Stimulated activated naive B cell treated with anti-CD40 and anti-IgM and Interleukin-4, amounts not matched to agents 10 μg/mL and 1 μg/mL and 100 μg/mL, for 72 hours (primary cell): Measurements from ENCODE around the gene KIAA1217.
"Not testable (repeated sequence)": the region's sequence is repeated elsewhere in the genome, so short reads cannot be mapped to it uniquely, and the experiment has no call there.

ENCODE experiments used
- ATAC-seq, 2 donors: fragments of 150-1000 bp; cut with Tn5 transposase; replicated peaks; 2 replicates each; pipeline ENCODE4 v1.10.0; 2021; ENCODE audit warnings: moderate library complexity in 1 of 2
- DNase-seq: peaks from one replicate; pipeline ENCODE4 v3.0.0; 2021
- H3K27ac Mint-ChIP-seq: one replicate; pipeline ENCODE4 v1.8.0; 2022; ENCODE audit warnings: mild to moderate bottlenecking, mixed read lengths
- H3K27me3 Mint-ChIP-seq, 2 donors: one replicate each; pipeline ENCODE4 v1.8.0; 2022; ENCODE audit warnings: mixed read lengths in 2 of 2
- H3K36me3 Mint-ChIP-seq, 2 donors: one replicate each; pipeline ENCODE4 v1.8.0; 2022; ENCODE audit warnings: mixed read lengths in 2 of 2, mild to moderate bottlenecking in 1 of 2
- H3K4me1 Mint-ChIP-seq, 2 donors: one replicate each; pipeline ENCODE4 v1.8.0; 2022; ENCODE audit warnings: mixed read lengths in 2 of 2, mild to moderate bottlenecking in 1 of 2
- H3K4me3 Mint-ChIP-seq, 2 donors: one replicate each; pipeline ENCODE4 v1.8.0; 2022; ENCODE audit warnings: mild to moderate bottlenecking in 2 of 2, mixed read lengths in 2 of 2, moderate library complexity in 1 of 2
- H3K9me3 Mint-ChIP-seq, 2 donors: one replicate each; pipeline ENCODE4 v1.8.0; 2022; ENCODE audit warnings: mixed read lengths in 2 of 2, mild to moderate bottlenecking in 1 of 2

The KIAA1217 gene

GRCh38 chr10:24340883-24341282 lies 131.9 kb downstream of the KIAA1217 start:
- H3K4me3 Mint-ChIP-seq: no peak overlapping the region
- H3K9me3 Mint-ChIP-seq: peaks cover 0 to 3% of the 10 kb centered on the region in 2 donors
- ATAC-seq: no peak
- peaks cover 0 to 4% of the 10 kb centered on the region in 2 donors for H3K27me3 Mint-ChIP-seq
- no peaks in the 10 kb centered on the region for H3K4me1 Mint-ChIP-seq
- H3K36me3 Mint-ChIP-seq: no peaks in the 10 kb centered on the region
- no peak for DNase-seq
- no peak overlapping the region for H3K27ac Mint-ChIP-seq

- H3K4me1 Mint-ChIP-seq: no peaks in the 10 kb centered on the region
- no peak overlapping the region for H3K4me3 Mint-ChIP-seq
- DNase-seq (no peak), ATAC-seq (no peak)
- peaks cover 0 to 4% of the 10 kb centered on the region in 2 donors for H3K27me3 Mint-ChIP-seq
- peaks cover 0 to 3% of the 10 kb centered on the region in 2 donors for H3K9me3 Mint-ChIP-seq
- no peaks in the 10 kb centered on the region for H3K36me3 Mint-ChIP-seq
- no peak overlapping the region for H3K27ac Mint-ChIP-seq
These were observed 132.4 kb downstream of the KIAA1217 start for GRCh38 chr10:24341371-24341770.

GRCh38 chr10:24341897-24342296 lies 133.0 kb downstream of the KIAA1217 start:
- no peak overlapping the region for H3K4me3 Mint-ChIP-seq

GRCh38 chr10:24343686-24344085 lies 134.7 kb downstream of the KIAA1217 start:
- no peak overlapping the region for H3K27ac Mint-ChIP-seq
- H3K4me3 Mint-ChIP-seq: no peak overlapping the region
- DNase-seq (no peak), ATAC-seq (no peak)
- peaks cover 0 to 4% of the 10 kb centered on the region in 2 donors for H3K27me3 Mint-ChIP-seq
- peaks cover 0 to 3% of the 10 kb centered on the region in 2 donors for H3K9me3 Mint-ChIP-seq
- H3K36me3 Mint-ChIP-seq: no peaks in the 10 kb centered on the region
- H3K4me1 Mint-ChIP-seq: no peaks in the 10 kb centered on the region

More at GRCh38 chr10:24341897-24342296, 133.0 kb downstream of the KIAA1217 start:
- Mint-ChIP-seq H3K36me3 (no peaks in the 10 kb centered on the region), H3K4me1 (no peaks in the 10 kb centered on the region), H3K27ac (no peak overlapping the region), H3K9me3 (peaks cover 0 to 3% of the 10 kb centered on the region in 2 donors), H3K27me3 (peaks cover 0 to 4% of the 10 kb centered on the region in 2 donors)
- ATAC-seq: no peak
- no peak for DNase-seq

- Mint-ChIP-seq H3K27me3 (peaks cover 0 to 4% of the 10 kb centered on the region in 2 donors), H3K4me1 (no peaks in the 10 kb centered on the region), H3K9me3 (peaks cover 0 to 3% of the 10 kb centered on the region in 2 donors), H3K4me3 (no peak overlapping the region), H3K27ac (no peak overlapping the region), H3K36me3 (no peaks in the 10 kb centered on the region)
- ATAC-seq (no peak), DNase-seq (no peak)
These were observed 135.3 kb downstream of the KIAA1217 start for GRCh38 chr10:24344279-24344678.

- Mint-ChIP-seq H3K4me1 (no peaks in the 10 kb centered on the region), H3K4me3 (no peak overlapping the region), H3K27ac (no peak overlapping the region), H3K36me3 (no peaks in the 10 kb centered on the region), H3K9me3 (peaks cover 0 to 3% of the 10 kb centered on the region in 2 donors), H3K27me3 (peaks cover 0 to 4% of the 10 kb centered on the region in 2 donors)
- no peak for DNase-seq
- no peak for ATAC-seq
These were observed 135.9 kb downstream of the KIAA1217 start for GRCh38 chr10:24344695-24345463.

GRCh38 chr10:24346877-24347519 lies 138.1 kb downstream of the KIAA1217 start:
- Mint-ChIP-seq H3K9me3 (no peaks in the 10 kb centered on the region), H3K4me3 (no peak overlapping the region), H3K36me3 (no peaks in the 10 kb centered on the region), H3K4me1 (no peaks in the 10 kb centered on the region), H3K27me3 (peaks cover 0 to 4% of the 10 kb centered on the region in 2 donors), H3K27ac (no peak overlapping the region)
- ATAC-seq (no peak), DNase-seq (no peak)

GRCh38 chr10:24349379-24350001 lies 140.6 kb downstream of the KIAA1217 start:
- DNase-seq (no peak), ATAC-seq (no peak)
- no peak overlapping the region for H3K27ac Mint-ChIP-seq
- no peaks in the 10 kb centered on the region for H3K4me1 Mint-ChIP-seq
- no peaks in the 10 kb centered on the region for H3K9me3 Mint-ChIP-seq
- no peaks in the 10 kb centered on the region for H3K27me3 Mint-ChIP-seq
- no peak overlapping the region for H3K4me3 Mint-ChIP-seq
- H3K36me3 Mint-ChIP-seq: no peaks in the 10 kb centered on the region

- Mint-ChIP-seq H3K4me1 (no peaks in the 10 kb centered on the region), H3K9me3 (no peaks in the 10 kb centered on the region), H3K36me3 (no peaks in the 10 kb centered on the region), H3K4me3 (no peak overlapping the region), H3K27me3 (no peaks in the 10 kb centered on the region), H3K27ac (no peak overlapping the region)
- ATAC-seq: no peak
- DNase-seq: no peak
These were observed 141.4 kb downstream of the KIAA1217 start for GRCh38 chr10:24350070-24350921.

- not testable (repeated sequence) for H3K27ac Mint-ChIP-seq, ATAC-seq, H3K4me3 Mint-ChIP-seq, H3K9me3 Mint-ChIP-seq, H3K27me3 Mint-ChIP-seq, H3K4me1 Mint-ChIP-seq, DNase-seq, H3K36me3 Mint-ChIP-seq
These were observed 141.9 kb downstream of the KIAA1217 start for GRCh38 chr10:24350922-24351225.

- H3K27ac Mint-ChIP-seq: no peak overlapping the region
- H3K4me1 Mint-ChIP-seq: no peaks in the 10 kb centered on the region
- no peaks in the 10 kb centered on the region for H3K36me3 Mint-ChIP-seq
- ATAC-seq: no peak
- H3K9me3 Mint-ChIP-seq: no peaks in the 10 kb centered on the region
- no peak overlapping the region for H3K4me3 Mint-ChIP-seq
- H3K27me3 Mint-ChIP-seq: no peaks in the 10 kb centered on the region
- no peak for DNase-seq
These were observed 143.0 kb downstream of the KIAA1217 start for GRCh38 chr10:24351961-24352360.

- Mint-ChIP-seq H3K27ac (no peak overlapping the region), H3K36me3 (no peaks in the 10 kb centered on the region), H3K4me1 (no peaks in the 10 kb centered on the region), H3K27me3 (no peaks in the 10 kb centered on the region), H3K4me3 (no peak overlapping the region), H3K9me3 (no peaks in the 10 kb centered on the region)
- ATAC-seq (no peak), DNase-seq (no peak)
These were observed 143.5 kb downstream of the KIAA1217 start for GRCh38 chr10:24352399-24352798.

GRCh38 chr10:24353319-24353718 lies 144.4 kb downstream of the KIAA1217 start:
- Mint-ChIP-seq H3K9me3 (no peaks in the 10 kb centered on the region), H3K27ac (no peak overlapping the region), H3K4me3 (no peak overlapping the region), H3K4me1 (no peaks in the 10 kb centered on the region), H3K36me3 (no peaks in the 10 kb centered on the region), H3K27me3 (no peaks in the 10 kb centered on the region)
- DNase-seq: no peak
- no peak for ATAC-seq

- Mint-ChIP-seq H3K27ac (no peak overlapping the region), H3K4me3 (no peak overlapping the region), H3K4me1 (no peaks in the 10 kb centered on the region), H3K9me3 (no peaks in the 10 kb centered on the region), H3K36me3 (no peaks in the 10 kb centered on the region), H3K27me3 (no peaks in the 10 kb centered on the region)
- DNase-seq (no peak), ATAC-seq (no peak)
These were observed 146.2 kb downstream of the KIAA1217 start for GRCh38 chr10:24355056-24355688.
